MCF 10A (cell line): ENCODE measurements around the gene ST7. TPM values are rescaled to one million over a fixed set of nuclear protein-coding genes. Genes with fewer than 3 reads are reported as not detected.

Source experiments
- BruUV-seq: library from RNA; stranded (reverse); fragments of 400-500 nt; replicated peaks from 2 replicates; lab custom pipeline; 2021; lab: Mats Ljungman, UMichigan
- CTCF ChIA-PET: fragments of 300-600 bp; sonication (Branson Sonifier 250); formaldehyde crosslinking; extraction: SDS; loops from one replicate; lab custom pipeline; 2021; ENCODE audit warnings: antibody characterized with exemption, inconsistent platforms; lab: Yijun Ruan, JAX
- POLR2A ChIA-PET: fragments of 300-600, 350-650 bp; sonication (Branson Sonifier 250); formaldehyde crosslinking; extraction: SDS; loops from one replicate; lab custom pipeline; 2020; ENCODE audit warnings: antibody characterized with exemption, inconsistent platforms; lab: Yijun Ruan, JAX
- DNase-seq: peaks from one replicate; pipeline ENCODE4 v3.0.0-alpha.2; 2018; ENCODE audit not compliant: unreplicated experiment
- H3K27ac Mint-ChIP-seq: one replicate; pipeline ENCODE4 v1.8.0; 2022; ENCODE audit warnings: mild to moderate bottlenecking, low read depth, mixed read lengths; ENCODE audit not compliant: unreplicated experiment
- H3K27me3 Mint-ChIP-seq: one replicate; pipeline ENCODE4 v1.8.0; 2022; ENCODE audit warnings: mixed read lengths; ENCODE audit not compliant: insufficient read depth, unreplicated experiment
- H3K36me3 Mint-ChIP-seq: one replicate; pipeline ENCODE4 v1.8.0; 2022; ENCODE audit warnings: mild to moderate bottlenecking, moderate library complexity, mixed read lengths; ENCODE audit not compliant: insufficient read depth, unreplicated experiment
- H3K4me1 Mint-ChIP-seq: one replicate; pipeline ENCODE4 v1.8.0; 2022; ENCODE audit warnings: mixed read lengths; ENCODE audit not compliant: insufficient read depth, unreplicated experiment
- H3K4me3 Mint-ChIP-seq: one replicate; pipeline ENCODE4 v1.8.0; 2022; ENCODE audit warnings: mild to moderate bottlenecking, moderate library complexity, mixed read lengths; ENCODE audit not compliant: unreplicated experiment
- H3K9me3 Mint-ChIP-seq: one replicate; pipeline ENCODE4 v1.8.0; 2022; ENCODE audit warnings: mixed read lengths; ENCODE audit not compliant: unreplicated experiment
- intact Hi-C: fragments of 100-400 bp; cut with micrococcal nuclease; formaldehyde crosslinking; loops from 2 replicates; pipeline ENCODE4 v1.14.1; 2022
- total RNA-seq: library from RNA; stranded (reverse); gene quantifications from 2 replicates; pipeline ENCODE4 v1.2.3, GENCODE V29; 2022
- TF ChIP-seq, protein P1 (sequence below): fragments of 200-600 bp; IDR thresholded peaks from one replicate; pipeline ENCODE4 v1.8.0; 2022; ENCODE audit warnings: antibody characterized with exemption, mild to moderate bottlenecking; ENCODE audit not compliant: unreplicated experiment

ST7 gene
- total RNA-seq, 1 experiment from 2014 or later: 18.5 TPM

- TF ChIP-seq, protein P1, sequence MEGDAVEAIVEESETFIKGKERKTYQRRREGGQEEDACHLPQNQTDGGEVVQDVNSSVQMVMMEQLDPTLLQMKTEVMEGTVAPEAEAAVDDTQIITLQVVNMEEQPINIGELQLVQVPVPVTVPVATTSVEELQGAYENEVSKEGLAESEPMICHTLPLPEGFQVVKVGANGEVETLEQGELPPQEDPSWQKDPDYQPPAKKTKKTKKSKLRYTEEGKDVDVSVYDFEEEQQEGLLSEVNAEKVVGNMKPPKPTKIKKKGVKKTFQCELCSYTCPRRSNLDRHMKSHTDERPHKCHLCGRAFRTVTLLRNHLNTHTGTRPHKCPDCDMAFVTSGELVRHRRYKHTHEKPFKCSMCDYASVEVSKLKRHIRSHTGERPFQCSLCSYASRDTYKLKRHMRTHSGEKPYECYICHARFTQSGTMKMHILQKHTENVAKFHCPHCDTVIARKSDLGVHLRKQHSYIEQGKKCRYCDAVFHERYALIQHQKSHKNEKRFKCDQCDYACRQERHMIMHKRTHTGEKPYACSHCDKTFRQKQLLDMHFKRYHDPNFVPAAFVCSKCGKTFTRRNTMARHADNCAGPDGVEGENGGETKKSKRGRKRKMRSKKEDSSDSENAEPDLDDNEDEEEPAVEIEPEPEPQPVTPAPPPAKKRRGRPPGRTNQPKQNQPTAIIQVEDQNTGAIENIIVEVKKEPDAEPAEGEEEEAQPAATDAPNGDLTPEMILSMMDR: no peak
- DNase-seq: no peak
- Mint-ChIP-seq H3K36me3 (peaks cover 86% of the 10 kb centered on the region), H3K27me3 (no peaks in the 10 kb centered on the region), H3K27ac (no peak overlapping the region), H3K4me1 (no peaks in the 10 kb centered on the region), H3K9me3 (no peaks in the 10 kb centered on the region), H3K4me3 (no peak overlapping the region)
- intact Hi-C loops: no loop called here
- CTCF ChIA-PET: interaction anchor here (0.6 to 2.3 kb wide), 3 partner anchors 9 to 216 kb away, joined by 3 to 6 read pairs (median 4); no protein-coding TSS in a partner anchor
- BruUV-seq: no TSS peak
- POLR2A ChIA-PET: no interaction called here
Measured at GRCh38 chr7:116911801-116912200, 41.5 kb upstream of the ST7 start.

- TF ChIP-seq, protein P1: no peak
- DNase-seq: no peak
- no peaks in the 10 kb centered on the region for H3K4me1 Mint-ChIP-seq
- BruUV-seq: no TSS peak
- intact Hi-C loops: no loop called here
- peaks cover 88% of the 10 kb centered on the region for H3K36me3 Mint-ChIP-seq
- H3K9me3 Mint-ChIP-seq: no peaks in the 10 kb centered on the region
- H3K4me3 Mint-ChIP-seq: no peak overlapping the region
- no peak overlapping the region for H3K27ac Mint-ChIP-seq
- POLR2A ChIA-PET: no interaction called here
- no peaks in the 10 kb centered on the region for H3K27me3 Mint-ChIP-seq
- CTCF ChIA-PET: interaction anchor here (0.6 to 2.3 kb wide), 3 partner anchors 10 to 215 kb away, joined by 3 to 6 read pairs (median 4); no protein-coding TSS in a partner anchor
Measured at GRCh38 chr7:116912269-116912909, 40.9 kb upstream of the ST7 start.

GRCh38 chr7:116918704-116919103 is 34.6 kb upstream of the ST7 start:
- intact Hi-C loops: no loop called here
- CTCF ChIA-PET: interaction anchor here (0.6 to 0.7 kb wide), 2 partner anchors 51 to 466 kb away, joined by 3 read pairs; no protein-coding TSS in a partner anchor
- POLR2A ChIA-PET: no interaction called here
- TF ChIP-seq, protein P1: no peak
- no TSS peak for BruUV-seq
- Mint-ChIP-seq H3K36me3 (peaks cover 84% of the 10 kb centered on the region), H3K4me3 (no peak overlapping the region), H3K27me3 (no peaks in the 10 kb centered on the region), H3K27ac (no peak overlapping the region), H3K4me1 (no peaks in the 10 kb centered on the region), H3K9me3 (no peaks in the 10 kb centered on the region)
- no peak for DNase-seq

GRCh38 chr7:116920359-116920758 is 32.9 kb upstream of the ST7 start:
- Mint-ChIP-seq H3K4me3 (no peak overlapping the region), H3K4me1 (no peaks in the 10 kb centered on the region), H3K27ac (no peak overlapping the region), H3K36me3 (peaks cover 73% of the 10 kb centered on the region), H3K9me3 (no peaks in the 10 kb centered on the region), H3K27me3 (no peaks in the 10 kb centered on the region)
- no TSS peak for BruUV-seq
- POLR2A ChIA-PET: interaction anchor here (0.7 kb wide), 2 partner anchors 23 to 197 kb away, joined by 3 to 4 read pairs; no protein-coding TSS in a partner anchor
- TF ChIP-seq, protein P1: no peak
- DNase-seq: no peak
- CTCF ChIA-PET: interaction anchor here (0.6 to 1.6 kb wide), 2 partner anchors 9 to 461 kb away, joined by 4 to 7 read pairs; no protein-coding TSS in a partner anchor
- intact Hi-C loops: no loop called here
